GM18507 (cell line): ENCODE measurements around the gene HNF1A.

Experiments
- DNase-seq: peaks from one replicate; pipeline ENCODE4 v3.0.0; 2011; ENCODE audit warnings: low read depth; ENCODE audit not compliant: insufficient read length; ENCODE audit errors: extremely low spot score
- FAIRE-seq: peaks from 2 replicates; lab custom pipeline; 2011; peaks lifted over from hg19 to GRCh38; lab: Jason Lieb, UNC

The HNF1A gene

GRCh38 chr12:120955232-120955631, 23.1 kb upstream of the HNF1A start:
- no peak for DNase-seq
- no peak for FAIRE-seq

- DNase-seq (no peak), FAIRE-seq (no peak)
Observed at GRCh38 chr12:120956579-120957300, 21.6 kb upstream of the HNF1A start.

- DNase-seq (no peak), FAIRE-seq (no peak)
Observed at GRCh38 chr12:120959111-120959878, 19.0 kb upstream of the HNF1A start.

DNA sequence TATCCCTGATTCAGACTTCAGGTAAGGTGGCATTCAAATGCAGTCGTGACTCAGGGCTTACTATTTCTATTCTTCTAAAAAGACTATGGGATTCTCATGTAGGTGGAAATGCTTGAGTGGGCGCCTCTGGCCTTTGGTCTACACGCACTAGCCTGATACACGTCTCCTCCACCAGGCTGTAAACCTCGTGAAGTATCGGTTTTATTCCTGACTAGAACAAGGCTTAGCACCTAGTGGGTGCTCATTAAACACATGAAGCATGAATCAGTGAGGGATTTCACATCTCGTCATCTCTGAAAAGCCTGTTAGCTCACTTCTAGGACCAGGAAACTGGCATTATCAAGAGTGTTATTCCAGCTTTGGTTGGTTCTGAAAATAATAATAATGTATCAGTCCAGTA, 17.7 kb upstream of the HNF1A start:
- DNase-seq (no peak), FAIRE-seq (peak; percentile 78)

DNA sequence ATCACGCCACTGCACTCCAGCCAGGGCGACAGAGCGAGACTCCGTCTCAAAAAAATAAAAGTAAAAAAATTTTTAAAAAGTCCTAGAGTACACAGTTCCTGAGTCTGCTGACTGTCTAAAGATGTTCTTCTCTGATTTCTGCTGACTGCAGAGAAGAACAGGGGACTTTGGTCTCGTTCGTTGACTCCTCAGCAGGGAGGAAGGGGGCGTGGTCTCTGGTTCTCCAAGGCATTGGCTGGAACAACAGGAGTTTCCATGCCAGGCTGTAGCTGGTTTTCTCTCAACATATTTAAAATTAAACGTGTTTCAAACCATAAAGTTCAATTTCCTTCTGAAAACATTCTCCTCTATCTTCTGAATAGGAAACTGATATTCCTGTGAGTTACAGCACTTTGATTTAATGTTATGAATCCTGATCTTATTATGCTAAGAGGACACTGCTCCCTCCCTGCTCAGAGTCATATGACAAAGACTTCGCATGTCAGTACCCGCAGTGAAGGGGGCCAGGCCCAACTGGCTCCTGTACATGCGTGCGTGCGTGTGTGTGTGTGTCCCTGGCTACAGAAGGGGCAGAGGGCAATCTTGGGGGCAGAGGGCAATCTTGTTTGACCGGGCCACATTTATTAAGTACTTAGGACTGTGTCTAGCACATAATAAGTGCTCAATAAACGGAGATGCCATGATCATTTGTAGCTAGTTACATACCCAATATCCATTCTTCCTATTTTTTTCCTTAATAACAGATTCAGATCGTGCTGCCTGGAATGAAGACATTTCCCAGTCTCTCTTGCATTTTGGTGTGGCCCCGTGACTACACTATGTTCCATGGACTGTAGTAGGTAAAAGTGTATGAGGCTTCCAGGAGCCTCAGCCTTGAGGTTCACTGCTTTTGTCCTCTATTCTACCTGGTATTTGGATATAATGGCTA, 16.5 kb upstream of the HNF1A start:
- no peak for DNase-seq
- no peak for FAIRE-seq

GRCh38 chr12:120962532-120963020, 15.8 kb upstream of the HNF1A start:
- no peak for DNase-seq
- FAIRE-seq: no peak

DNA sequence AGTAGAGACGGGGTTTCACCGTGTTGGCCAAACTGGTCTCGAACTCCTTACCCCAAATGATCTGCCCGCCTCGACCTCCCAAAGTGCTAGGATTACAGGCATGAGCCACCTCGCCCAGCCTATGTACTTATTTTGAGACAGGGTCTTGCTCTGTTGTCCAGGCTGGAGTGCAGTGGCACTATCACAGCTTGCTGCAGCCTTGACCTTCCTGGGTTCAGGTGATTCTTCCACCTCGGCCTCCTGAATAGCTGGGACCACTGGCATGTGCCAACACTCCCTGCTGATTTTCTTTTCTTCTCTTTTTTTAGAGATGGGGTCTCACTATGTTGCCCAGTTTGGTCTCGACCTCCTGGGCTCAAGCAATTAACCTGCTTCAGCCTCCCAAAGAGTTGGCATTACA, 14.0 kb upstream of the HNF1A start:
- FAIRE-seq (no peak), DNase-seq (no peak)

GRCh38 chr12:120965534-120966091, 12.7 kb upstream of the HNF1A start:
- FAIRE-seq (no peak), DNase-seq (no peak)

DNA sequence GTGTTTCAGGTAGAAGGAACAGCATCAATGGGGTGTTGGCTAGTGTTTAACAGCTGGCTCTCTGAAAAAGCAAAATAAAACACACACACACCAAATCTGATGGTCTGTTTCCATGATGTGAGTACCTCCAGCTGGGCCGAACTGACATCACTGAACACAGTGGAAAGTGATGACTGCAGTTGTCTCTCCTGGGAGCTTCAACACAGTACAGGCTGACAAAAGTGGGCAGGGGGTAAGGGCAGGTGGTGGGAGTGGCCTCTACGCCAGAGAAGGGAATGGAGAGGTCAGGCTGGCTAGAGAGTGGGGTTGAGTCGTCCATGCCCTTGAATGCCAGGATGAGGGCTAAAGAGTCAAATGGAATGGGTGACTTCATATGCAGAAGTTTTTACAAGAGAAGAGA, 8.0 kb upstream of the HNF1A start:
- no peak for DNase-seq
- FAIRE-seq: no peak

DNA sequence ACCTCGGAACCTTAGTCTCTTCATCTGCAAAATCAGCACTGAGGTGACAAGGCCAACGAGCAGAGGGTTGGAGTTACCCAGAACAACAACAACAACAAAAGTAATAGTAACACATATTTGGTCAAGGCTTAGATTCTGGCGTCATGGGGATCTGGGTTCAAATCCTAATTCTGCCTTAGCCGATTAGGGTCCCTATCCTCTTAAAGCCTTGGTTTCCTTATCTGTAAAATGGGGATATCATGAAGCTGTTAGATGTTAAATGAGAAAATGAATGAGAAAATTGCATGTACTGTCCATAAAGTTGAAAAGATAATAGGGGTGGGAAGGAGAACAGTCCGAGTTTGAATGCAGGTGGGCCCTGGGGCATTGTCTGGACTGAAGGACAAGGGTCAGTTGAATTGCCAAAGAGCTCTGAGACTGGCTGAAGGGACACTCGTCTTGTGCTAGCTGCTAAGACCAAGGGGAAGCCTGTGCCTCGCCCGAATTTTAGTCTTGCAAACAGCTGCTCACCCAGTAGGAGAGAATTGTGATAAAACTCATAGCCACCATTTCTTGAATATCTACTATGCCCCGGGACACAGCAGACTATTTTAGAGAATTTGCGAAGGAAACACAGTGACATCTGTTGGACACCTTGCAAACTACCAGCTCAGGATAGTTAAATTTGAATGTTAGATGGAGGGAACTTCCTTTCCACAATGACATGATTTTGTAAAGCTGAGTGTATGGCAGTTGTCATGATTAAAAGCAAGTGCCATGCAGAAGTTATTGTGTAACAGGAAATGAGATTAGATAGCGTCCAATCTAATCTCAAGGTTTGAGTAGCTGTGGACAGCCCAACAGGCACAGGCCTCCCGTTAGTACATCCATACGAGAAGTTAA, 6.8 kb upstream of the HNF1A start:
- DNase-seq: peak; percentile 60

DNA sequence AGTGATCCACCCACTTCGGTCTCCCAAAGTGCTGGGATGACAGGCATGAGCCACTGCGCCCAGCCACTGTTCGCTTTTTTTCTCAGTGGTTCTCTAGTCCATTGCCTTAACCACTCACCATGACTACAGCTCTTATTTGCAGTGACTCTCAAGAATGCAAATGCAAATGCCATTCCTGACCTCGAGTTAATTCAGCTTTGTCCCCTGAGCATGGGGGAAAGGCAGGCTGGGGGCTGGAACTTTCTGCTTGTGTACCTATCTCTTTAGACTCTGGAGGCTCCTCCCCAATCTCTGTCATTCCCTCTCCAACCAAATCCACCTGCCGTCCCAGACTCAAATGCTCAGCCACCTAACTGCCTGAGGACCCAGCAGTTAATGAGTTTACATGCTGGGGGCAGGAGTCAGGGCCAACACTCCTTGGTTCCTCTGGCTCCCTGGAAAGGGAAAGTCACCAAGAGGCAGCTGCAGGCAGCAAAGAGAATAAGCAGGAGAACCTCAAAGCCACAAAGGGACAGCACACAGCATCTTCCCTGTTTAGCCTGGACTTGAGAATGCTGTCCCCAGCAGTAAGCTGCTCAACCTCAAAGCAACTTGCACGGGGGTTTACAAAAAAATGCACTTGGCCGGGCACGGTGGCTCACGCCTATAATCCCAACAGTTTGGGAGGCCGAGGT, 5.3 kb upstream of the HNF1A start:
- no peak for FAIRE-seq
- no peak for DNase-seq

More for the DNA sequence above, 6.8 kb upstream of the HNF1A start:
- FAIRE-seq: peak; percentile 86

- FAIRE-seq: no peak
- no peak for DNase-seq
Observed at GRCh38 chr12:120977531-120978295, 630 bp upstream of the HNF1A start.

GRCh38 chr12:120979220-120979861, 998 bp downstream of the HNF1A start:
- FAIRE-seq: no peak

GRCh38 chr12:120979862-120980696, 1.7 kb downstream of the HNF1A start:
- DNase-seq: no peak
- FAIRE-seq: no peak

More at GRCh38 chr12:120979220-120979861, 998 bp downstream of the HNF1A start:
- DNase-seq: no peak

- FAIRE-seq (no peak), DNase-seq (no peak)
Observed at GRCh38 chr12:120980800-120981368, 2.5 kb downstream of the HNF1A start.
